ENCODE results near the gene PHC1. TPM values are rescaled to one million over a fixed set of nuclear protein-coding genes. Genes with fewer than 3 reads are reported as not detected.
A peak's percentile ranks its signal among the peaks of the same experiment; 100 is the strongest.

Gene PHC1
- total RNA-seq, 1 donor, result 27.1 TPM

- Histone ChIP-seq H3K4me3 (ENCODE audit: insufficient read depth, low read length) (no peak overlapping the region), H3K27ac (ENCODE audit: low read depth, low read length) (no peak overlapping the region), H2AFZ (ENCODE audit: low read length) (no peak overlapping the region), H3K9me3 (ENCODE audit: low read depth, low read length) (no peaks in the 10 kb centered on the region), H3K27me3 (ENCODE audit: insufficient read depth, low read length) (no peaks in the 10 kb centered on the region), H3K4me2 (ENCODE audit: insufficient read depth, low read length) (no peak overlapping the region), H3K4me1 (ENCODE audit: insufficient read depth, low read length) (no peaks in the 10 kb centered on the region), H3K79me2 (ENCODE audit: insufficient read depth, low read length) (no peaks in the 10 kb centered on the region), H4K20me1 (ENCODE audit: insufficient read depth, low read length) (no peaks in the 10 kb centered on the region), H3K36me3 (ENCODE audit: insufficient read depth, low read length) (no peaks in the 10 kb centered on the region)
- TF ChIP-seq CTCF (IDR thresholded peaks at IDR 0.05; ENCODE audit: extremely low read depth, low read depth, low read length), result no peak
- no peak for DNase-seq (ENCODE audit: insufficient read length, low spot score, missing footprints)
Observed at GRCh38 chr12:8904665-8905064, 9.6 kb upstream of the PHC1 start.

GRCh38 chr12:8905546-8905945, 8.8 kb upstream of the PHC1 start:
- no peak overlapping the region for H3K4me2 ChIP-seq (ENCODE audit: insufficient read depth, low read length)
- H4K20me1 ChIP-seq (ENCODE audit: insufficient read depth, low read length), result no peaks in the 10 kb centered on the region
- H3K4me1 ChIP-seq (ENCODE audit: insufficient read depth, low read length), result no peaks in the 10 kb centered on the region
- no peaks in the 10 kb centered on the region for H3K9me3 ChIP-seq (ENCODE audit: low read depth, low read length)
- H3K36me3 ChIP-seq (ENCODE audit: insufficient read depth, low read length), result no peaks in the 10 kb centered on the region
- H3K27me3 ChIP-seq (ENCODE audit: insufficient read depth, low read length), result no peaks in the 10 kb centered on the region
- DNase-seq (ENCODE audit: insufficient read length, low spot score, missing footprints), result no peak
- no peak for TF ChIP-seq CTCF (IDR thresholded peaks at IDR 0.05; ENCODE audit: extremely low read depth, low read depth, low read length)
- no peak overlapping the region for H2AFZ ChIP-seq (ENCODE audit: low read length)
- H3K4me3 ChIP-seq (ENCODE audit: insufficient read depth, low read length), result no peak overlapping the region
- no peak overlapping the region for H3K27ac ChIP-seq (ENCODE audit: low read depth, low read length)
- H3K79me2 ChIP-seq (ENCODE audit: insufficient read depth, low read length), result no peaks in the 10 kb centered on the region

GRCh38 chr12:8906266-8907180, 7.8 kb upstream of the PHC1 start:
- Histone ChIP-seq H3K9me3 (ENCODE audit: low read depth, low read length) (no peaks in the 10 kb centered on the region), H3K4me3 (ENCODE audit: insufficient read depth, low read length) (no peak overlapping the region), H4K20me1 (ENCODE audit: insufficient read depth, low read length) (no peaks in the 10 kb centered on the region), H3K27ac (ENCODE audit: low read depth, low read length) (no peak overlapping the region), H3K79me2 (ENCODE audit: insufficient read depth, low read length) (no peaks in the 10 kb centered on the region), H3K4me2 (ENCODE audit: insufficient read depth, low read length) (no peak overlapping the region), H3K27me3 (ENCODE audit: insufficient read depth, low read length) (no peaks in the 10 kb centered on the region), H3K4me1 (ENCODE audit: insufficient read depth, low read length) (no peaks in the 10 kb centered on the region), H2AFZ (ENCODE audit: low read length) (peak overlapping the region; percentile 15), H3K36me3 (ENCODE audit: insufficient read depth, low read length) (no peaks in the 10 kb centered on the region)
- no peak for TF ChIP-seq CTCF (IDR thresholded peaks at IDR 0.05; ENCODE audit: extremely low read depth, low read depth, low read length)
- no peak for DNase-seq (ENCODE audit: insufficient read length, low spot score, missing footprints)

GRCh38 chr12:8907513-8907912, 6.8 kb upstream of the PHC1 start:
- Histone ChIP-seq H3K4me2 (ENCODE audit: insufficient read depth, low read length) (no peak overlapping the region), H3K27me3 (ENCODE audit: insufficient read depth, low read length) (no peaks in the 10 kb centered on the region), H3K79me2 (ENCODE audit: insufficient read depth, low read length) (no peaks in the 10 kb centered on the region), H4K20me1 (ENCODE audit: insufficient read depth, low read length) (no peaks in the 10 kb centered on the region), H3K4me1 (ENCODE audit: insufficient read depth, low read length) (no peaks in the 10 kb centered on the region), H3K27ac (ENCODE audit: low read depth, low read length) (no peak overlapping the region), H3K4me3 (ENCODE audit: insufficient read depth, low read length) (no peak overlapping the region), H2AFZ (ENCODE audit: low read length) (no peak overlapping the region), H3K36me3 (ENCODE audit: insufficient read depth, low read length) (no peaks in the 10 kb centered on the region), H3K9me3 (ENCODE audit: low read depth, low read length) (no peaks in the 10 kb centered on the region)
- no peak for TF ChIP-seq CTCF (IDR thresholded peaks at IDR 0.05; ENCODE audit: extremely low read depth, low read depth, low read length)
- DNase-seq (ENCODE audit: insufficient read length, low spot score, missing footprints), result no peak

Data from osteoblast (primary cell).